ENCODE measurements around the gene CECR2. TPM values are rescaled to one million over a fixed set of nuclear protein-coding genes. Genes with fewer than 3 reads are reported as not detected.
A peak's percentile ranks its signal among the peaks of the same experiment; 100 is the strongest.

CECR2 gene
- total RNA-seq, 1 donor from 2014 or later: not detected

DNA sequence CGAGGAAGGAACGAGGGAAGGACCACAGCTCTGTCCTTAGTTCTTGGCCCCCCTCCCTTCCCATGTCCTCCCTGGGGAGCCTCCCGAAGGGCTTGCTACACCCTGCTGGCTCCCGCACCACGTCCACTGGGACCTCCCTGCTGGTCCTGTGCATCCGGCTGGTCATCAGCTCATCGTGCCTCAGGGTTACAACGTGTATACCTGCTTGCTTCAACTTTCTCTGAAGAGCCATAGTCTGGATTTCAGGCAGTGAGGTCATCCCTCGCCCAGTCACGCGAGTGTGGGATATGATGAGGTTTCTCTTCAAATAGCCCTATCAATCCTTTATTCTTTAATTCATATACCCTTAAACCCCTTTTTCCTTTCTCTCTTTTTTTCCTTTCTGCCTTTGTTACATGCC, 21.5 kb upstream of the CECR2 start:
- intact Hi-C loops (cut with micrococcal nuclease): no loop called here
- Mint-ChIP-seq H3K4me3 (ENCODE audit: low read depth) (no peak overlapping the region), H3K27me3 (ENCODE audit: low read depth) (peaks cover 9% of the 10 kb centered on the region), H3K36me3 (ENCODE audit: low read depth) (no peaks in the 10 kb centered on the region), H3K27ac (no peak overlapping the region), H3K4me1 (ENCODE audit: low read depth) (peaks cover 3% of the 10 kb centered on the region), H3K9me3 (no peaks in the 10 kb centered on the region)
- no peak for DNase-seq (ENCODE audit: low spot score)

DNA sequence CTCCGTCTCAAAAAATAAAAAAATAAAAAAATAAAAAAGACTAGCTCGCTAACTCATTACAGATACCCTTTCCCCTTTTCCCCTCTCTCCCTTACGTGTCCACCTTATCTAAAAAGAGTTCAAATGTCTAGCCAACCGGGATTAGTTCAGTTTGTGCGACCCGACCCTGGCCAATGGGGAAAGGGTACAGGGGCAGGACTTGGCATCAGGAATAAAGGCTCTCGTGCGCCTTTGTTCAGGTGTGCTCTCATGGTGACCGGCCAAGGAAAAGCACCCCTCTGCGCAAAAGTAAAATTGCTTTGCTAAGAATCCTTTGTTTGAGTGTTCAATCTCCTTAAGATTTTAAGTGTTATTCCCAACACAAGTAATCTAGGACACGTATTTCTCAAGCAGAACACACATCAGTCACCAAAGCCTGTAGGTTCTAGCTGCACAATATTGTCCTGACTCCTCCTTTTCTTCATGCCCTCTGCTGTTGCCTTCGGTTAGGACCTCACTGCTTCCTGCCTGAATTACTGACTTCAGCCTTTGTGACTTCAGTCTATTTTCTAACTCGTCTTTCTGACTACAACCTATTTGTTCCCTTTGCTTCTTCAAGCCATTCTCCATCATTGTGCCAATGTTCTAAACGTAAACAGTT, 20.7 kb upstream of the CECR2 start:
- Mint-ChIP-seq H3K4me3 (ENCODE audit: low read depth) (no peak overlapping the region), H3K27ac (no peak overlapping the region), H3K4me1 (ENCODE audit: low read depth) (peaks cover 3% of the 10 kb centered on the region), H3K36me3 (ENCODE audit: low read depth) (no peaks in the 10 kb centered on the region), H3K27me3 (ENCODE audit: low read depth) (peaks cover 9% of the 10 kb centered on the region), H3K9me3 (no peaks in the 10 kb centered on the region)
- intact Hi-C loops (cut with micrococcal nuclease): no loop called here
- DNase-seq (ENCODE audit: low spot score): no peak

DNA sequence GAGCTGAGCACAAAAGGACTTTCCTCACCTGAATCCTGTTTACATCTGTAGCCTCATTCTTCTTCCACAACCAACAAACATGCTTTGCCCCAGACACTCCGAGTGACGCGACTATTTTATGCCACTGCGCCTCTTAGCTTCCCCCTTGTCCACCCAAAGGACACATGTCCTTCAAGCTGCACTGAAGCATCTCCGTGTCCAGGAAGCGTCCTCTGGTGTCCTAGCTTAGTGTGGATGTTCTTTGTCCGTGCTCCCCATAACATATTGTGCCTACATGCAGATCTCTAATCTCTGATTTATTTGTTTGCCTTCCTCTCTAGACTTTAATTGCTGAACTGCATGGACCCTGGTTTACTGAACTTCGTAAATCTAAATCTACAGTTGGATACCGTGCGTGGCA, 20.1 kb upstream of the CECR2 start:
- H3K27me3 Mint-ChIP-seq (ENCODE audit: low read depth): peaks cover 9% of the 10 kb centered on the region
- no peak overlapping the region for H3K27ac Mint-ChIP-seq
- H3K4me1 Mint-ChIP-seq (ENCODE audit: low read depth): peaks cover 3% of the 10 kb centered on the region
- intact Hi-C loops (cut with micrococcal nuclease): no loop called here
- H3K36me3 Mint-ChIP-seq (ENCODE audit: low read depth): no peaks in the 10 kb centered on the region
- H3K4me3 Mint-ChIP-seq (ENCODE audit: low read depth): no peak overlapping the region
- H3K9me3 Mint-ChIP-seq: no peaks in the 10 kb centered on the region
- no peak for DNase-seq (ENCODE audit: low spot score)

DNA sequence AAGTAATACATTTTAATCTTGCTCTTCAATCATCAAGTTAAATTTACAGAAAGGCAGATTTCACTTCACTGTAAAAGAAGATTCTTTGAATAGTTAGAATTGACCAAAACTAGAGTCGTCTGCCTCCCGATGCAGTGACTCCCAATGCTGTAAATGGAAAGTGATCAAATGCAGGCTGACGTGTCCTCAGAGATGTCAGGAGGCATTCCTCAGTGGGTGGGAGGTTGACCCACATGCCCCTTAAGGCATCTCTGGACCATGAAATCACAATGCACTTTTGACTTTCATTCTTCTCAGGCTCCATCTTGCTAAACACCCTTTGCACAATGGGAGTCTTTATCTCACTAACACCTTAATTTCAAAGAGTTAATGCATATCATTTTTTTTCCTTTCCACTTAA, 19.0 kb upstream of the CECR2 start:
- DNase-seq (ENCODE audit: low spot score): no peak
- H3K4me3 Mint-ChIP-seq (ENCODE audit: low read depth): no peak overlapping the region
- no peaks in the 10 kb centered on the region for H3K9me3 Mint-ChIP-seq
- intact Hi-C loops (cut with micrococcal nuclease): no loop called here
- H3K36me3 Mint-ChIP-seq (ENCODE audit: low read depth): no peaks in the 10 kb centered on the region
- H3K27me3 Mint-ChIP-seq (ENCODE audit: low read depth): peaks cover 9% of the 10 kb centered on the region
- peaks cover 3% of the 10 kb centered on the region for H3K4me1 Mint-ChIP-seq (ENCODE audit: low read depth)
- H3K27ac Mint-ChIP-seq: no peak overlapping the region

DNA sequence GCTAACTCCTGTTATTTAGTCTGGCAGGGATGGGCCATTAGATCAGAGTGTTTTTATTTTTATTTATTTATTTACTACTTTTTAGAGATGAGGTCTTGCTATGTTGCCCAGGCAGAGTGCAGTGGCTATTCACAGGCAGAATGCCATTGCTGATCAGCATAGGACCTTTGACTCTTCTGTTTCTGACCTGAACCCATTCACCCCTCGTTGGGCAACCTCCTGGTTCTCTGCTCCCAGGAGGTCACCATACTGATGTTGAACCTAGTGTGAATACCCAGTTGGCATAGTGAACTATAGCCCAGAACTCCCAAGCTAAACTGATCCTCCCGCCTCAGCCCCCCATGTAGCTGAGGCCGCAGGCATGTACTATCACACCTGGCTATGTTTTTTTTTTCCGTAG, 16.5 kb upstream of the CECR2 start:
- Mint-ChIP-seq H3K27ac (no peak overlapping the region), H3K4me1 (ENCODE audit: low read depth) (peaks cover 3% of the 10 kb centered on the region), H3K27me3 (ENCODE audit: low read depth) (peaks cover 14% of the 10 kb centered on the region), H3K36me3 (ENCODE audit: low read depth) (no peaks in the 10 kb centered on the region), H3K4me3 (ENCODE audit: low read depth) (no peak overlapping the region), H3K9me3 (no peaks in the 10 kb centered on the region)
- intact Hi-C loops (cut with micrococcal nuclease): no loop called here
- no peak for DNase-seq (ENCODE audit: low spot score)

DNA sequence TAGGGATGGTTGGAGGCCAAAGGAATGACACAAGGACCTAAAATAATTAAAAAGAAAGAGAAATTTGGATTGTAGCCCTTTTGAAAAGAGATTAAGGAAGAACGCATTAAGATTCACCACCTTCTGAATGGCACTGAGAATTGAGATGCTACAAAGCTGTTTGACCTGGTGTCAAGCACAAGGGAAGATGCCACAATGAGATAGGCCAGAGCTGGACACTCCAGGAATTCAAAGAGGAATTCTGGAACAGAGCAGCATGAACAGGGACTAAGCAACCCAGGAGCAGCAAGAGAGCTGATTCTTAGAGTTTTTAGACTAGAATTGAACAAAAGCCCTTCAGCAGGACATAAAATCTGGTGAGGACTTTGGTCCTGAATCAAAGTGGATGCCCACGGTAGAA, 11.6 kb upstream of the CECR2 start:
- Mint-ChIP-seq H3K4me1 (ENCODE audit: low read depth) (no peaks in the 10 kb centered on the region), H3K36me3 (ENCODE audit: low read depth) (no peaks in the 10 kb centered on the region), H3K4me3 (ENCODE audit: low read depth) (no peak overlapping the region), H3K27me3 (ENCODE audit: low read depth) (peaks cover 7% of the 10 kb centered on the region), H3K9me3 (no peaks in the 10 kb centered on the region), H3K27ac (no peak overlapping the region)
- DNase-seq (ENCODE audit: low spot score): no peak
- intact Hi-C loops (cut with micrococcal nuclease): no loop called here

DNA sequence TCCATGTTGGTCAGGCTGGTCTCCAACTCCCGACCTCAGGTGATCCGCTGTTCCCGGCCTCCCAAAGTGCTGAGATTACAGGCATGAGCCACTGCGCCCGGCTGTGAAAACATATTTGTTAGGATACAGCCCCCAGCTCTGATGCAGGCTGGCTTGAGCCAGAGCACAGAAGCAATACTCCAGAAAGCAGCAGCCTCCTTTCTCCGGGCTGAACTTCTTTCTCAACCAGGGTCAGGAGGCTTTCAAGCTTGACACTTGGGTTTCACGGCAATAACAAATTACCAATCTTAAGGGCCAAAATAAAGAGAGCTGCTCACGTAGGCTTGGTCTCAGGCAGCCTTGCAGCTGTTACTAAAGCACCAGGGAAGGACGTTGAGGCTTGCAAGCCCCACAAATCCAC, 10.8 kb upstream of the CECR2 start:
- Mint-ChIP-seq H3K27ac (no peak overlapping the region), H3K4me1 (ENCODE audit: low read depth) (no peaks in the 10 kb centered on the region), H3K4me3 (ENCODE audit: low read depth) (no peak overlapping the region), H3K9me3 (no peaks in the 10 kb centered on the region), H3K36me3 (ENCODE audit: low read depth) (no peaks in the 10 kb centered on the region), H3K27me3 (ENCODE audit: low read depth) (peaks cover 7% of the 10 kb centered on the region)
- DNase-seq (ENCODE audit: low spot score): no peak
- intact Hi-C loops (cut with micrococcal nuclease): no loop called here

DNA sequence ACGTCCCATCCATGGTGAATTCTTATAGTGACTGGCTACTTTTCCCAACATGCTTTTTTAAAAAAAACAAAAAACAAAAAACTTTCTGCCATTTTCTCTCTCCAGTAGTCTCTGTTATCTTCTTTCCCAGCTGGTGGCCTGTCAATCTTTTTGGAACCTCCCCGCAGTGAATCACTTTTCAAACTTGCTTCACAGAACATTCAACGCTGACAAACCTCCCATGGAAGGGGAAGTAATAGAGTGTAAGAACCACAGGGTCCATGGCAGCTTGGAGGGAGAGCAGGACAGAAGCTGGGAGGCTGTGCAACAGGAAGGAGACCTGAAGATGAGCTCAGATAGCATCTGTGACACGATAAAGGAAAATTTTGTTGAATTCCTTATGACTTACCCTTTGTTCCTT, 9.8 kb upstream of the CECR2 start:
- H3K4me1 Mint-ChIP-seq (ENCODE audit: low read depth): no peaks in the 10 kb centered on the region
- H3K9me3 Mint-ChIP-seq: no peaks in the 10 kb centered on the region
- intact Hi-C loops (cut with micrococcal nuclease): no loop called here
- no peak overlapping the region for H3K27ac Mint-ChIP-seq
- H3K36me3 Mint-ChIP-seq (ENCODE audit: low read depth): no peaks in the 10 kb centered on the region
- no peak overlapping the region for H3K4me3 Mint-ChIP-seq (ENCODE audit: low read depth)
- no peak for DNase-seq (ENCODE audit: low spot score)
- peaks cover 7% of the 10 kb centered on the region for H3K27me3 Mint-ChIP-seq (ENCODE audit: low read depth)

DNA sequence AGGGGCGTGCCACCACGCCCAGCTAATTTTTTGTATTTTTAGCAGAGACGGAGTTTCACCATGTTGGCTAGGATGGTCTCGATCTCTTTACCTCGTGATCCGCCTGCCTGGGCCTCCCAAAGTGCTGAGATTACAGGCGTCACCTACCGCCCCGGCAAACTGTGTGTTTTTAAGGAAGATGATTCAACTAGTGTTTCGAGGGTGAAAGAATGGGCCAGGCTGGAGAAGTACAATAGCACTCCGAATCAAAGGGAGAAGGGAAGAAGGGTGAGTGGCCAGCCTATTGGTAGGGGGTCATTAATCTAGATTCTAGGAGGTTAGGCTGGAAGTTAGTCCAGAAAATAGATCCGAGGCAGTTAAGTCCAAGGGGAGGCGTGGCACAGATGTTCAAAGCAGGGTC, 2.9 kb upstream of the CECR2 start:
- intact Hi-C loops (cut with micrococcal nuclease): loop anchor here (2.0 kb wide), 1 partner anchor 196 kb away; no protein-coding TSS in a partner anchor
- H3K27me3 Mint-ChIP-seq (ENCODE audit: low read depth): peaks cover 45% of the 10 kb centered on the region
- DNase-seq (ENCODE audit: low spot score): no peak
- no peak overlapping the region for H3K4me3 Mint-ChIP-seq (ENCODE audit: low read depth)
- no peaks in the 10 kb centered on the region for H3K36me3 Mint-ChIP-seq (ENCODE audit: low read depth)
- no peaks in the 10 kb centered on the region for H3K9me3 Mint-ChIP-seq
- peaks cover 18% of the 10 kb centered on the region for H3K4me1 Mint-ChIP-seq (ENCODE audit: low read depth)
- H3K27ac Mint-ChIP-seq: no peak overlapping the region

DNA sequence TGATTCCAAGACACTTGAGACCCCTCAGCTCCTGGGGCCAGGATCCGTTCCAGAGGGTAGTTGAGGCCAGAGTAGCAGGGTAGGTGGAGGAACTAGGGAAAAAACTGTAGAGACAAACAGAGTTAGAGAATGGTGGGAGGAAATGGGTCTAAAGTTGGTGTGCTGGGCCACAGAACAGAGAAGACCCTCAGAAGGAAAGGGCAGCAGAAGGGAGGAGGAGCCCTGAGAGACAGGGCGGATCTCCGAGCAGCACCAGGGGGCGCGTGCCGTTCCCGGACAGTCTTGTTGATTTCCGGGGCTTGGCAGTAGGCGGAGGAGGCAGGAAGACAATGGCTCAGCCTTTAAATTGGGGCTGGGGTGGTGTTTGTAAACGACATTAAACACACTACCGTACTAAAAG, 2.4 kb upstream of the CECR2 start:
- intact Hi-C loops (cut with micrococcal nuclease): loop anchor here (2.0 kb wide), 1 partner anchor 196 kb away; no protein-coding TSS in a partner anchor
- H3K4me3 Mint-ChIP-seq (ENCODE audit: low read depth): no peak overlapping the region

DNA sequence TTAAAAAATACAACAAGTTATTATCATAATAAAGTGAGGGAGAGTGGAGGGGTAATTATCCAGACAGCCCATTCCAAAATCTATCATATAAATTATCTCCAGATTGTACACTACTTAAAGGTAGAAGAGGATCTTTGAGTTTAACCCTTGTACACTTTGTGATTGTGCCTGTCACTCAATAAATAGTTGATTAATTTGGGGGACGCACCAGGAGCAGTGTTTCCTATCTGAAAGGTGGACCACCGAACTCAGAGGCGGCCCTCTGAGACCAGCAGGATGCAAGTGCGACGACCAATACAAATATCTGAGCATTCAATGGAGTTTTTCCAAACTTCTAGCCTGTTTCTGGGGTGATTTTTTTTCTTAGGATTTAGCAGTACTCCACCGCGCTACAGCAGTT, 1.1 kb upstream of the CECR2 start:
- peak overlapping the region; percentile 45 for H3K4me3 Mint-ChIP-seq (ENCODE audit: low read depth)
- no peak for DNase-seq (ENCODE audit: low spot score)
- no peaks in the 10 kb centered on the region for H3K36me3 Mint-ChIP-seq (ENCODE audit: low read depth)
- H3K27me3 Mint-ChIP-seq (ENCODE audit: low read depth): peaks cover 52% of the 10 kb centered on the region
- no peaks in the 10 kb centered on the region for H3K9me3 Mint-ChIP-seq
- intact Hi-C loops (cut with micrococcal nuclease): no loop called here
- H3K4me1 Mint-ChIP-seq (ENCODE audit: low read depth): peaks cover 18% of the 10 kb centered on the region
- H3K27ac Mint-ChIP-seq: no peak overlapping the region

More for the DNA sequence above, 2.4 kb upstream of the CECR2 start:
- Mint-ChIP-seq H3K27me3 (ENCODE audit: low read depth) (peaks cover 48% of the 10 kb centered on the region), H3K36me3 (ENCODE audit: low read depth) (no peaks in the 10 kb centered on the region), H3K9me3 (no peaks in the 10 kb centered on the region), H3K27ac (no peak overlapping the region), H3K4me1 (ENCODE audit: low read depth) (peaks cover 18% of the 10 kb centered on the region)
- DNase-seq (ENCODE audit: low spot score): no peak

DNA sequence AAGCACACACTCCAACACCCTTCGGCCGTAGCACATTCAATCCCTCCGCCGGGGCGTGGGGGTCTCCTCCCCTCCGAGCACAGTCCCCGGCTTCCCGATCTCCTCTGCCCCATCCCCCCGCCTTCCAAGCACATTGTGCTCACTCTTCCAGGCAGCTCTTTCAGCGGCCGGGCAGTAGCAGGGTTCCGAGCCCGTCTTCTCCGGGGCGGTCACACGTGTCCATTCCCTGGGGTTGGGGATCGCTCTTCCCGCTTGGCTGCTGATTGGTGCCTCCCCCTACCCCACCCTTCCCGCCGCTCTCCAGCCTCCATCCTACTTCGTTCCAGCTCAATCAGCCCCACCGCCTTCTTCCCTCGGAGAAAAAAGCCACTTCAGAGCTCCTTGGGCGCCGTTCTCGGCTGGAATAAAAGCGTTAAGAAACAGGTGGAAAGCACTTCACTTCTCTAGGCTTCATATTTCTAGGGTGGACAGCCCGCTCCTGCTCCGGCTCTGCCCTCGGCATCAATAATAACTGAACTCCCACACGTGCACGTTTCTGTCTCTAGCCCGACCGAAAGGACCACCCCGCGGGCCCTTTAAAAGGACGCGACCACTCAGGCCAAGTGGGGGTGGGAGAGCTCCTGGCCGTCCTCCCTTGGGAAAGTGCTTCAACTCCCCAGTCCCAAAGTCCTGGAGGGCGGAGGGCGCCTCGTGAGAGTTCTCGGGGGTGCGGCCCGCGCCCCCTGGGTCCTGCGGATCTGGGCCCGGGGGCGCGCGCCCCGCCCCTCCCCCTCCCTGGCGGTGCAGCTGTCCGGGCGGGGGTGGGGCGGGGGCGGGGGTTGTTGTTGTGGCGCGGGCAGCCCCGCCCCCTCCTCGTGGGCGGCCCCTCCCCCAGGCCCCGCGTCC, 464 bp upstream of the CECR2 start:
- H3K36me3 Mint-ChIP-seq (ENCODE audit: low read depth): no peaks in the 10 kb centered on the region
- H3K9me3 Mint-ChIP-seq: no peaks in the 10 kb centered on the region
- peaks cover 57% of the 10 kb centered on the region for H3K27me3 Mint-ChIP-seq (ENCODE audit: low read depth)
- no peak overlapping the region for H3K27ac Mint-ChIP-seq
- H3K4me1 Mint-ChIP-seq (ENCODE audit: low read depth): peaks cover 18% of the 10 kb centered on the region
- intact Hi-C loops (cut with micrococcal nuclease): no loop called here
- H3K4me3 Mint-ChIP-seq (ENCODE audit: low read depth): peak overlapping the region; percentile 64
- no peak for DNase-seq (ENCODE audit: low spot score)

DNA sequence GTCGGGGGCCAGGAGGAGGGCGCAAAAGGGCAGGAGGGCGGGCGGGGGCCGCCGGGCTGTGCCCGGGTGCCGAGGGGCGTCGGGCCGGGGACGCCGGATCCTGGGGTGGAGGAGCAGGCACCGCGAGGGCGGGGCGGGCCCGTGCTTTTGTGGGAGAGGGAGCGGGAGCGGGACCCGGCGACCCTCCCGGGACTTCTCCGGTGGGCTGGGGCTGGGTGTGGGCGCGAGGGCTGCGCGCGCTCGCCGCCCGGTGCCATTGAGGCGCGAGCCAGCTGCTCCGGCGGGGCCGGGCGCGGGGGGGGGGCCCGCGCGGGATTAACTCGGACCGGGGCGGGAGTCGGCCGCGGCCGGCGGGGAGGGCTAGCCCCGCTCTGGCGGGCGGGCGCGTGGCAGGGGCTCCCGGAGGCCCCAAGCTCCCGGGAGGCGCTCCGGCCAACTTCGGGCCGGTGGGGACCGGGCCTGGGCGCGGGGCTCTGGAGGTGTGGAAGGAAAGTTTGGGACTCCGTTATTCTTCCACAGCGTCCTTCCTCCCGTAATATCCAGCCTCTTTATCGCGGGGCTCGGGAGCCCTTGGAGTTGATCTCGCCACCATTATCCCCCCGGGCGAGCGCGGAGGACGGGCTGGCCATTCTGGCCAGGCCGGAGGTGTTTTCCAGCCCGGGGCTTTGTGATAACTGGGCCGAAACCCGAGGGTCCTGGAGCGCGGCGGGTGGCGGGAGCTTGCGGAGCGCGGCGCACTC, 936 bp downstream of the CECR2 start:
- no peak overlapping the region for H3K27ac Mint-ChIP-seq
- no peaks in the 10 kb centered on the region for H3K9me3 Mint-ChIP-seq
- DNase-seq (ENCODE audit: low spot score): no peak
- H3K36me3 Mint-ChIP-seq (ENCODE audit: low read depth): no peaks in the 10 kb centered on the region
- intact Hi-C loops (cut with micrococcal nuclease): no loop called here
- peaks cover 18% of the 10 kb centered on the region for H3K4me1 Mint-ChIP-seq (ENCODE audit: low read depth)
- peaks cover 60% of the 10 kb centered on the region for H3K27me3 Mint-ChIP-seq (ENCODE audit: low read depth)
- H3K4me3 Mint-ChIP-seq (ENCODE audit: low read depth): no peak overlapping the region
